Measurements from ENCODE around the gene ZNF555.
"Not testable (repeated sequence)": the region's sequence is repeated elsewhere in the genome, so short reads cannot be mapped to it uniquely, and the experiment has no call there.

Gene ZNF555

GRCh38 chr19:2807379-2808128 is 33.7 kb upstream of the ZNF555 start:
- no peak for DNase-seq

GRCh38 chr19:2808129-2808941 is 32.9 kb upstream of the ZNF555 start:
- no peak for DNase-seq

- no peak for DNase-seq
These were observed 31.7 kb upstream of the ZNF555 start for GRCh38 chr19:2809387-2810140.

GRCh38 chr19:2810141-2811091 is 30.9 kb upstream of the ZNF555 start:
- no peak for DNase-seq

GRCh38 chr19:2811221-2811722 is 30.0 kb upstream of the ZNF555 start:
- no peak for DNase-seq

GRCh38 chr19:2811735-2812413 is 29.4 kb upstream of the ZNF555 start:
- no peak for DNase-seq

DNA sequence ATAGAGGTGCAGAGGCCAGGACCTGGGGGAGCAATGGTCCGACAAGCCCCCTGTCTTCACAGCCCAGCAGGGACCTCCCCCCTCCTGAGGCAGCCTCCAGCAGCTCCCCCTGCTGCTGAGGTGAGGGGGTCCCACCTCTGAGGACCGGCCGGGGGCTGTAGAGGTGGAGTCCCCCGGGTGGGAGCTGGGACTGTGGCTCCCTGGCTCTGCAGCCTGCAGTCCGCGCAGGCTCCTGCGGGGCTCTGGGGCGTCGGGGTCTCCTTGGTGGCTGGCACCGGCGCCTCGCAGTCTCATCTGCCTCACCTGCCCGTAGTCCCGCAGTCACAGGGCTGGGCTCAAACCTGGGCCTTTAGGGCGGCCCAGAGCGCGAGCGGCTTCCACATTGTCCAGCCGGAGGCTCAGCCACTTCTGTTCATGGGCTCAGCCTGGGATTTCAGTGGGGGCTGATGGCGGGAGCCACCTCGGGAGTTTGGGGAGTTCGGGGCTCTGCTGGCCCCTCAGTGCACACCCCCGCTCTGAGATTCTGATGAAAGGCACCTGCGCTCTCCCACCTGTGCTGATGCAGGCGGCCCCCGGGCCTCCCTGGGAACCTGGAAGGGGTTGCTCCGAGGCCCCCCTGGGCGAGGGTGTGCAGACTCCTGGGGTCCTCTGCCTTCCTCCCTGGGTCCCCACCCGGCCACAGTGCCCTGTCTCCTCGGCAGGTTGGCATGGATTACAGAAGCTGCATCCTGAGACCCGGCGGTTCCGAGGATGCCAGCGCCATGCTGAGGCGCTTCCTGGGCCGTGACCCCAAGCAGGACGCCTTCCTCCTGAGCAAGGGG is 28.7 kb upstream of the ZNF555 start:
- DNase-seq, result no peak

GRCh38 chr19:2813235-2814160 is 27.8 kb upstream of the ZNF555 start:
- no peak for DNase-seq

DNA sequence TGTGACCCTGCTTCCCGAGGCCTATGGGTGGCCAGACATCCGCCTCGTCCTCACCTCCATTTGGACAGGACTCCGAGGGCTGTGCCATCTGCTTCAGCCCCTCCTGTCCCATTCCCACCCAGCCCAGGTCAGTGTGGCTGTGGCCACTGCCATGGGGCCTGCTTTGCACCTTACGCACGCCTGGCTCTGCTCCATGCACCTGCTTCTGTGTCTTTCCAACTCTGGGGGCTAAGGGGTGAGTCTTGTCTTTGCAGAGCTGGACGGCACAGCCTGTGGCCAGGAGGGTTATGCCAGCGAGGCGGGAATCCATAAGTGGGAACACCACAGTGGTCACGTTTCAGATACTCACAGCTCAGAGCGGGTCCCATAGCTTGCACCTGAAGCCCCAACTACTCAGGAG is 26.8 kb upstream of the ZNF555 start:
- no peak for DNase-seq

DNA sequence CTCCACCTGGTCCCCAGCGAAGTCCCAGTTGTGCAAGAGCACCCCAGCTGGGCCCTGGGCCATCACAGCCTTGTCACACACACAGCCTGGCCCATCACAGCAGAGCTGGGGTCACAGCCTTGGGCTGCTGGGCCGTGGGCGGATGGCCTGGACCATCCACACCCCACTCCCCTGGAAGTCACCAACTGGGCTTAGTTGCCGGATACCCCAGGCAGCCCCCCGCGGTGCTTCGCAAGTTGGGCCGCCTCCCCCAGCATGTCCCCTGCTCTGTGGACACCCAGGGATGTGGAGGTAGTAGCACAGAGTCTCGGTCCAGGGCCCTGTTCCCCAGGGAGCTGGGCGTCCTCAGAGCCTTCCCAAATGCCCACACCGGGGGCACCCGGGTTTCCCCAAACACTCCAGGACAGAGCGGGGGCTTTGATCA is 26.1 kb upstream of the ZNF555 start:
- no peak for DNase-seq

DNA sequence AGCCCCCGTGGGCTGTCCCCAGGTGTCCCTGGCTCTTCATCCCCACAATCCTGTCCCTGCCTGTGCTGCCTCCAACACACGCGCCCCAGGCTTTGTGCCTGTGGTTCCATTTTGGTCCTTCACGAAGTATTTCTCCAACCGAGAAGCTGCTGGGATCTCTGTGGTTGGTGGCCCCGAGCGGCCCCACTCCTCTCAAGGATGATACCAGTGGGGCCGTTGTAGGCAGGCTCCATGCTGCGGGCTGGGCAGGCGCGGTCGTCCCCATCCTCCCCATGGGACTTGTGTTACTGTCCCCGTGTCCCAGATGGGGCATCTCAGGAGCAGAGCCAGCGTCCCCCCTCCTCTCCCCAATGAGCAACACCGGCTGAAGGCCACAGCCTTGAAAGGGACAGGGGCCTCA is 25.4 kb upstream of the ZNF555 start:
- DNase-seq, result no peak

GRCh38 chr19:2816641-2817040 is 24.6 kb upstream of the ZNF555 start:
- no peak for DNase-seq

DNA sequence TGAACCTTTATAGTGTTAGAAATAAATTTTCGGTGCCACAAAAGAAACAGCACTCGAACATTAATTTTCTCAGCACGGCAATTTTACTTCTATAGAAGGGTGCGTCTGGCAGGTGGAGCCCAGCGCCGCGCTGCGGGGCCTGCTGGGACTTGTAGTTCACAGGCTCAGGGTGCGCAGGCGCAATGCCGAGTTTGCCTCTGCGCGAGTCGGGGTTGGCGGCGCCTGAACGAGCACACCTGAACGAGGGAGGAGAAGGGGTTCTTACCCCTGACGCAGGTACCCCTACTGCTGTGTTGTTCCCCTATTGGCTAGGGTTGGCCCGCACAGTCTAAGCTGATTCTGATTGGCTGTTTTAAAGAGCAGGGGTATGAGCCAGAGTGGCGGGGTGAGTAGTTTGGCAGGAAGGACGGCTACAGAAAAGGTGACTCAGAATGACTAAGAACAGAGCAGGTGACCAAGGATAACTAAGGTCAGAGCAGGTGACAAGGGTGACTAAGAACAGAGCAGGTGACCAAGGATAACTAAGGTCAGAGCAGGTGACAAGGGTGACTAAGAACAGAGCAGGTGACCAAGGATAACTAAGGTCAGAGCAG is 23.9 kb upstream of the ZNF555 start:
- not testable (repeated sequence) for DNase-seq

DNA sequence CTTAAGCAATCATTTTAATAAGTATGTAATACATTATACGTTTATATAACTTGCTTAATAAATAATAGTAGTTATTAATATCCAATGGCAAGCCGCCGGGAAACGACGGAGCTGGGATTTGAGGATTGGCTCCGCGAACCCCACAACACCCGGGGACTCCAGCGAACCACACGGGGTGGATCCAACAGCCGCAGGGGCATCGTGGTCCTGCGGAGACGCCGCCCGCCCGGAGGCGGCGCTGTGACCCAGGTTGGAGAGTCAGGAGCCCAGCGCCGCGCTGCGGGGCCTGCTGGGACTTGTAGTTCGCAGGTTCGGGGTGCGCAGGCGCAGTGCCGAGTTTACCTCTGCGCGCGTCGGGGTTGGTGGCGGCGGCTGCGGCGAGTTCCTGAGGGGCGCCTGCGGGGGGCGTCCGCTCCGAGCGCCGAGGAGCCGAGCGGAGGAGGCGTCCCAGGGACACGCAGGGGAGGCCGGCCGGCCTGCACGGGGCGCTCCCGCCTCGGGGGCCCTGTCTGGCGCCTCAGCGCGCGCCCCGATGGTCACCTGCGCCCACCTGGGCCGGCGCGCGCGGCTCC is 21.6 kb upstream of the ZNF555 start, which contains the start of gene ZNF554:
TSS of gene ZNF554 (plus strand) at position 329 of the 572 bp plus-strand sequence. CDS start at position 533, 204 bp downstream.
- DNase-seq, result peak; percentile 97

GRCh38 chr19:2820112-2820702 is 21.1 kb upstream of the ZNF555 start:
- DNase-seq, result no peak

DNA sequence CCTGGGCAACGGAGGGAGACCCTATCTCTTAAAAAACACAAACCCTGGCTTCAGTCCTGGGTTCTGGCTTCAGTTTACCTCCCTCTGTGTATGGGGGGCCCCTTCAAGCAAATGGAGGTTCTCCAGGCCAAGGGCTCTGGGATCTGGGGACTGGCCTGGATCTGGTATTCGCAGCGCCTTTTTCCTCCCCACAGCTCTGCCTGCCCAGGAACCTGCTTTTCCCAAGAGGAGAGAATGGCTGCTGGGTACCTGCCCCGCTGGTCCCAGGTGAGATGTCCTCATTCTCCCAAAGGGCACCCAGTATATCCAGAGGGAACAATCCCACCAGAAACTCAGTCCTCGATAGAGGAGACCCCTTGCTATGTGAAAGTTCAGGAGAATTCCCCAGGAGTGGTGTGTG is 18.4 kb upstream of the ZNF555 start:
- DNase-seq, result no peak

- no peak for DNase-seq
These were observed 17.6 kb upstream of the ZNF555 start for GRCh38 chr19:2823646-2824045.

DNA sequence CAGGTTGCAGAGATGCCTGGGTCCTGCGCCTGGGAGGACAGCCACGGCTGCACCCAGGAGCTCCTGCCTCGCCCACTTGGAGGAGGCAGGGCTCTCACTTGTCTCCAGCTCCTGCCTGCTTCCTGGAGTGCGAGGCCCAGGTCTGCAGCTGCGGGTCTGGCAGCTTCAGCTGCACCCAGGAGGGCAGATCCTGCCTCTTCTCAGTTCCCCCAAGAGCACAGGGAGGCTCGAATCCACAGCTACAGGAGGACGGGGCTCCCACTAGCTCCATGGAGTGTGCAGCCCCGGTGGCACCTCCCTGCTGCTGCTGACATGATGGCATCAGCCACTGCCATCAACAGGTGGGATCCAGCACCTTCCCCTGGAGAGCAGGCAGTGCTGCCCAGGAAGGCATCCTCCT is 17.1 kb upstream of the ZNF555 start:
- DNase-seq, result no peak
